ENCODE data around the gene PPP6R3.
"Not testable (repeated sequence)": the region's sequence is repeated elsewhere in the genome, so short reads cannot be mapped to it uniquely, and the experiment has no call there.

DNA sequence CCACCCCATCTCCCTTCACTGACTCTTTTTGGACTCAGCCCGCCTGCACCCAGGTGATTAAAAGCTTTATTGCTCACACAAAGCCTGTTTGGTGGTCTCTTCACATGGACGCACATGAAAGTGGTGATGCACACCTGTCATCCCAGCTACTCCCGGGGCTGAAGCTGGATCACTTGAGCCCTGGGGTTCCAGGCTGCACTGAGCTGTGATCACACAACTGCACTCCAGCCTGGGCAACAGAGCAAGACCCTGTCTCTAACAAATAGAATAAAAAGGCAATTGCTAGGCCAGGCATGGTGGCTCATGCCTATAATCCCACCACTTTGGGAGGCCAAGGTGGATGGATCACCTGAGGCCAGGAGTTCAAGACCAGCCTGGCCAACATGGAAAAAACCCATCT is 178.8 kb downstream of the PPP6R3 start:
- not testable (repeated sequence) for TF ChIP-seq SP1 (IDR thresholded peaks at IDR 0.05; ENCODE audit: low read depth, low read length); EZH2 (IDR thresholded peaks at IDR 0.05; ENCODE audit: low read depth, low read length, severe bottlenecking); POLR2AphosphoS5 (IDR thresholded peaks at IDR 0.05; ENCODE audit: low read depth, low read length); POLR2A (IDR thresholded peaks at IDR 0.05; ENCODE audit: control extremely low read depth in 1 of 2, low read depth in 2 of 2, low read length in 2 of 2); HDAC6 (IDR thresholded peaks at IDR 0.05; ENCODE audit: low read depth, low read length)
- TF ChIP-seq, protein P1, sequence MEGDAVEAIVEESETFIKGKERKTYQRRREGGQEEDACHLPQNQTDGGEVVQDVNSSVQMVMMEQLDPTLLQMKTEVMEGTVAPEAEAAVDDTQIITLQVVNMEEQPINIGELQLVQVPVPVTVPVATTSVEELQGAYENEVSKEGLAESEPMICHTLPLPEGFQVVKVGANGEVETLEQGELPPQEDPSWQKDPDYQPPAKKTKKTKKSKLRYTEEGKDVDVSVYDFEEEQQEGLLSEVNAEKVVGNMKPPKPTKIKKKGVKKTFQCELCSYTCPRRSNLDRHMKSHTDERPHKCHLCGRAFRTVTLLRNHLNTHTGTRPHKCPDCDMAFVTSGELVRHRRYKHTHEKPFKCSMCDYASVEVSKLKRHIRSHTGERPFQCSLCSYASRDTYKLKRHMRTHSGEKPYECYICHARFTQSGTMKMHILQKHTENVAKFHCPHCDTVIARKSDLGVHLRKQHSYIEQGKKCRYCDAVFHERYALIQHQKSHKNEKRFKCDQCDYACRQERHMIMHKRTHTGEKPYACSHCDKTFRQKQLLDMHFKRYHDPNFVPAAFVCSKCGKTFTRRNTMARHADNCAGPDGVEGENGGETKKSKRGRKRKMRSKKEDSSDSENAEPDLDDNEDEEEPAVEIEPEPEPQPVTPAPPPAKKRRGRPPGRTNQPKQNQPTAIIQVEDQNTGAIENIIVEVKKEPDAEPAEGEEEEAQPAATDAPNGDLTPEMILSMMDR (IDR thresholded peaks at IDR 0.05; ENCODE audit: control extremely low read depth in 1 of 3, insufficient read depth in 1 of 3, low read depth in 1 of 3, low read length in 3 of 3) = not testable (repeated sequence)
- TF ChIP-seq, protein P2, sequence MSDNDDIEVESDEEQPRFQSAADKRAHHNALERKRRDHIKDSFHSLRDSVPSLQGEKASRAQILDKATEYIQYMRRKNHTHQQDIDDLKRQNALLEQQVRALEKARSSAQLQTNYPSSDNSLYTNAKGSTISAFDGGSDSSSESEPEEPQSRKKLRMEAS (IDR thresholded peaks at IDR 0.05) = not testable (repeated sequence)
- TF ChIP-seq, protein P3, sequence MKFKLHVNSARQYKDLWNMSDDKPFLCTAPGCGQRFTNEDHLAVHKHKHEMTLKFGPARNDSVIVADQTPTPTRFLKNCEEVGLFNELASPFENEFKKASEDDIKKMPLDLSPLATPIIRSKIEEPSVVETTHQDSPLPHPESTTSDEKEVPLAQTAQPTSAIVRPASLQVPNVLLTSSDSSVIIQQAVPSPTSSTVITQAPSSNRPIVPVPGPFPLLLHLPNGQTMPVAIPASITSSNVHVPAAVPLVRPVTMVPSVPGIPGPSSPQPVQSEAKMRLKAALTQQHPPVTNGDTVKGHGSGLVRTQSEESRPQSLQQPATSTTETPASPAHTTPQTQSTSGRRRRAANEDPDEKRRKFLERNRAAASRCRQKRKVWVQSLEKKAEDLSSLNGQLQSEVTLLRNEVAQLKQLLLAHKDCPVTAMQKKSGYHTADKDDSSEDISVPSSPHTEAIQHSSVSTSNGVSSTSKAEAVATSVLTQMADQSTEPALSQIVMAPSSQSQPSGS (IDR thresholded peaks at IDR 0.05; ENCODE audit: low read length) = not testable (repeated sequence)
